Mammary epithelial cell (primary cell): Measurements from ENCODE around the gene CIC.

Experiments
- CTCF ChIP-seq, 2 donors: IDR thresholded peaks in 1 of 2; conservative IDR thresholded peaks in 1 of 2; 2 replicates each; pipeline ENCODE4 v1.5.1; 2011 to 2012; ENCODE audit warnings: inconsistent platforms in 2 of 2, low read length in 2 of 2, mild to moderate bottlenecking in 2 of 2, control low read depth in 1 of 2, low read depth in 1 of 2; ENCODE audit not compliant: insufficient read depth in 1 of 2; ENCODE audit errors: extremely low read depth in 1 of 2
- EZH2 ChIP-seq: IDR thresholded peaks from 2 replicates; pipeline ENCODE4 v1.6.1; 2012; ENCODE audit warnings: low read length, inconsistent platforms, borderline replicate concordance

GRCh38 chr19:42326969-42327368 lies 57.9 kb downstream of the CIC start:
- TF ChIP-seq CTCF (conservative IDR thresholded peaks at IDR 0.05 in 1 of 2, IDR thresholded peaks at IDR 0.05 in 1 of 2; ENCODE audit: extremely low read depth in 1 of 2, insufficient read depth in 1 of 2, low read depth in 1 of 2, low read length in 2 of 2) = no peak
- TF ChIP-seq EZH2 = no peak
